DND-41 (cell line): ENCODE data around the gene BTBD17.

Experiments
- EZH2 ChIP-seq: IDR thresholded peaks from 3 replicates; pipeline ENCODE4 v1.6.1; 2012; ENCODE audit warnings: borderline replicate concordance, low read depth, mild to moderate bottlenecking, moderate library complexity, low read length, inconsistent platforms; ENCODE audit not compliant: severe bottlenecking
- TF ChIP-seq, protein P1 (sequence below): IDR thresholded peaks from 2 replicates; pipeline ENCODE4 v1.5.1; 2012; ENCODE audit warnings: borderline replicate concordance, low read length, moderate library complexity, mild to moderate bottlenecking; ENCODE audit not compliant: poor library complexity, severe bottlenecking; ENCODE audit errors: extremely low read depth

DNA sequence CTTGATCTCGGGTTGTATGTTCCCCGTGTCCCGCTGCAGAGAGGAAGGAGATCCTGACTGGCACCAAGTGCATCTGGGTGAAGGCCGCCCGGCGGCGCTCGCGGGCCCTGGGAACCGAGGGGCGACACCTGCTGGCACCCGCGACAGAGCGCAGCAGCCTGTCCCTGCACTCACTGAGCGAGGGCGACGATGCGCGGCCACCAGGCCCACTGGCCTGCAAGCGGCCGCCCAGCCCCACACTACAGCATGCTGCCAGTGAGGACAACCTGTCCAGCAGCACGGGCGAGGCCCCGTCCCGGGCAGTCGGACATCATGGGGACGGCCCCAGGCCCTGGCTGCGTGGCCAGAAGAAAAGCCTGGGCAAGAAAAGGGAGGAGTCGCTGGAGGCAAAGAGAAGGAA is 7.5 kb downstream of the BTBD17 start:
- TF ChIP-seq, protein P1, sequence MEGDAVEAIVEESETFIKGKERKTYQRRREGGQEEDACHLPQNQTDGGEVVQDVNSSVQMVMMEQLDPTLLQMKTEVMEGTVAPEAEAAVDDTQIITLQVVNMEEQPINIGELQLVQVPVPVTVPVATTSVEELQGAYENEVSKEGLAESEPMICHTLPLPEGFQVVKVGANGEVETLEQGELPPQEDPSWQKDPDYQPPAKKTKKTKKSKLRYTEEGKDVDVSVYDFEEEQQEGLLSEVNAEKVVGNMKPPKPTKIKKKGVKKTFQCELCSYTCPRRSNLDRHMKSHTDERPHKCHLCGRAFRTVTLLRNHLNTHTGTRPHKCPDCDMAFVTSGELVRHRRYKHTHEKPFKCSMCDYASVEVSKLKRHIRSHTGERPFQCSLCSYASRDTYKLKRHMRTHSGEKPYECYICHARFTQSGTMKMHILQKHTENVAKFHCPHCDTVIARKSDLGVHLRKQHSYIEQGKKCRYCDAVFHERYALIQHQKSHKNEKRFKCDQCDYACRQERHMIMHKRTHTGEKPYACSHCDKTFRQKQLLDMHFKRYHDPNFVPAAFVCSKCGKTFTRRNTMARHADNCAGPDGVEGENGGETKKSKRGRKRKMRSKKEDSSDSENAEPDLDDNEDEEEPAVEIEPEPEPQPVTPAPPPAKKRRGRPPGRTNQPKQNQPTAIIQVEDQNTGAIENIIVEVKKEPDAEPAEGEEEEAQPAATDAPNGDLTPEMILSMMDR, result peak; percentile 67
- no peak for TF ChIP-seq EZH2
